HFFc6 (cell line): ENCODE data around the gene TAF5L. TPM values are rescaled to one million over a fixed set of nuclear protein-coding genes. Genes with fewer than 3 reads are reported as not detected.

ENCODE experiments used
- DNase-seq: peaks from one replicate; pipeline ENCODE4 v3.0.0-alpha.2; 2018
- H3K27ac Mint-ChIP-seq: 2 replicates; pipeline ENCODE4 v1.8.0; 2020; ENCODE audit warnings: mild to moderate bottlenecking, mixed read lengths
- H3K27me3 Mint-ChIP-seq: 2 replicates; pipeline ENCODE4 v1.8.0; 2021; ENCODE audit warnings: mild to moderate bottlenecking, moderate library complexity, mixed read lengths; ENCODE audit not compliant: insufficient read depth
- H3K36me3 Mint-ChIP-seq: 2 replicates; pipeline ENCODE4 v1.8.0; 2021; ENCODE audit warnings: low read depth, mixed read lengths
- H3K4me1 Mint-ChIP-seq: 2 replicates; pipeline ENCODE4 v1.8.0; 2020; ENCODE audit warnings: low read depth, mixed read lengths
- H3K4me3 Mint-ChIP-seq: 2 replicates; pipeline ENCODE4 v1.8.0; 2020; ENCODE audit warnings: mild to moderate bottlenecking, moderate library complexity, mixed read lengths
- H3K9me3 Mint-ChIP-seq: 2 replicates; pipeline ENCODE4 v1.8.0; 2020; ENCODE audit warnings: mild to moderate bottlenecking, mixed read lengths
- CTCF ChIP-seq: fragments of 200-600 bp; sonication (generic); IDR thresholded peaks from 2 replicates; pipeline ENCODE4 v1.5.0; 2021; ENCODE audit warnings: antibody characterized with exemption, mild to moderate bottlenecking
- total RNA-seq, 6 experiments: library from RNA; stranded (reverse); fragmentation: NEBNext Ultra II Directional; extraction: Animal tissue kit (Norgen Biotek cat#: 25700); gene quantifications; 2 replicates in 1 of 6; 3 replicates in 5 of 6; pipeline ENCODE4 v1.2.3, GENCODE V29; 2021

Gene TAF5L
- total RNA-seq, 6 experiments from 2014 or later = 17.6 to 20.7 (median 20.3) TPM

- TF ChIP-seq CTCF = no peak
- no peaks in the 10 kb centered on the region for H3K9me3 Mint-ChIP-seq
- no peaks in the 10 kb centered on the region for H3K4me1 Mint-ChIP-seq
- H3K36me3 Mint-ChIP-seq = peaks cover 21% of the 10 kb centered on the region
- H3K27me3 Mint-ChIP-seq = no peaks in the 10 kb centered on the region
- DNase-seq = no peak
- no peak overlapping the region for H3K4me3 Mint-ChIP-seq
- H3K27ac Mint-ChIP-seq = no peak overlapping the region
Measured at GRCh38 chr1:229544587-229544986, 81.3 kb downstream of the TAF5L start.

Other genes with a start within 250 kb of the TAF5L start
- not detected for gene ACTA1, start 192.0 kb downstream of the TAF5L start, total RNA-seq
- gene NUP133, start 117.8 kb downstream of the TAF5L start, total RNA-seq = 10 to 100 TPM; 34.3 to 42.8 (median 36.0) TPM
- gene ABCB10, start 67.4 kb downstream of the TAF5L start, total RNA-seq = 10 to 100 TPM; 16.1 to 21.0 (median 18.4) TPM
- 10 to 100 TPM in 3 of 6 experiments, 1 to 10 TPM in 3; 8.8 to 12.6 (median 9.8) TPM for gene URB2, start 125 bp upstream of the TAF5L start, total RNA-seq